ENCODE data around the gene MMP2. TPM values are rescaled to one million over a fixed set of nuclear protein-coding genes. Genes with fewer than 3 reads are reported as not detected.

MMP2 gene
- polyA plus RNA-seq, 1 donor from 2014 or later: 2.5 TPM

DNA sequence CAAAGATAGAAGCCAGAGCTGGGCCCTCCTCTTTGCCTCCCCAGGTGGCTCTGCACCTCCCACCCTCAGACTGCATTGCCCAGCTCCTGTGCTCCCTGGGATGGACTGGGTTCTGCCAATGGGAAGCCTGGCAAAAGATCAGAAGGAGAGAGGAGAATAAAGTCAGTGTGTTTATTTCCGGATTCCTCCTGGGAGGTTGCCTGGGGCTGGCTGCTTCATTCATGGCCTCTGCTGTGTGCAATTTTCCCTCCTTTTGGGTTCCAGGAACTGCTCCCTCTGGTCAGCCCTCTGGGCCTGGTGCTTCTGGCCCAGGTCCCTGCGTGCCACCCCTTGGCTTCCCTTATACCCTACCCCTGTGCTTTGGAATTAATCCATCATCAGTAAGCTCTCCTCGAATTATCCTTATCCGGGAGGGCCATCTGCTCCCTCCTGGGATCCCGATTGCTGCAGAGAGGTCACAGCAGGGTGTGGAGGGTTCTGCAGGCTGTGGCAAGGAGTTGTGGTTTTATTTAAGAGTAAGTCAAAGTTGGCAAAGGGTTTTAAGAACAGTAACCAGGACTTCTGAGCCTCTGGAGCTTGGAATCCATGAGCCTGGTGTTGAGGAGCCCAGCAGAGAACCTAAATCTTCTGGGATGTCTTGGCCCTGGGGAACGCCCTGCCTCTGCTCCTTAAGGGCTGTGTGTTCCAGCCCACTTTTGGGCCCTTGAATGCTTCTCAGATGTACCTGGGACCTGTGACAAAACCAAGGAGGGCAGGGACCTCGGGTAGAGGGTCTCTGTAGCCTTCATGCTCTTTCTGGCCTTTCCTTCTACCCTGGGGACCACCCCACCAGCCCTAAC lies 8.2 kb upstream of the MMP2 start:
- H3K27me3 ChIP-seq (ENCODE audit: insufficient read depth, low read depth, low read length): no peaks in the 10 kb centered on the region
- no peak overlapping the region for H3K27ac ChIP-seq (ENCODE audit: low read length)
- no peak overlapping the region for H3K9ac ChIP-seq (ENCODE audit: low read length)
- no peaks in the 10 kb centered on the region for H3F3A ChIP-seq (ENCODE audit: insufficient read depth, low read length, poor library complexity, severe bottlenecking)
- no peaks in the 10 kb centered on the region for H3K9me2 ChIP-seq (ENCODE audit: insufficient read depth, low read length)
- H2AFZ ChIP-seq (ENCODE audit: low read depth, low read length): no peak overlapping the region
- TF ChIP-seq REST (IDR thresholded peaks at IDR 0.05; ENCODE audit: borderline replicate concordance) (no peak), TAF1 (IDR thresholded peaks at IDR 0.05; ENCODE audit: low read depth) (no peak), MXI1 (conservative IDR thresholded peaks at IDR 0.05; ENCODE audit: poor library complexity, severe bottlenecking) (no peak), EZH2 (IDR thresholded peaks at IDR 0.05; ENCODE audit: borderline replicate concordance, insufficient read depth, low read length, poor library complexity, severe bottlenecking) (no peak), RAD21 (conservative IDR thresholded peaks at IDR 0.05) (no peak), EP300 (conservative IDR thresholded peaks at IDR 0.05; ENCODE audit: poor library complexity, severe bottlenecking) (no peak), SMC3 (conservative IDR thresholded peaks at IDR 0.05; ENCODE audit: poor library complexity) (no peak), CTCF (IDR thresholded peaks at IDR 0.05; ENCODE audit: poor library complexity, severe bottlenecking) (no peak), POLR2AphosphoS5 (IDR thresholded peaks at IDR 0.05) (no peak)
- no peaks in the 10 kb centered on the region for H3K9me3 ChIP-seq (ENCODE audit: low read length)
- H4K20me1 ChIP-seq (ENCODE audit: insufficient read depth): no peaks in the 10 kb centered on the region
- no peaks in the 10 kb centered on the region for H3K79me2 ChIP-seq (replicated peaks; ENCODE audit: insufficient read depth, low read length)
- H3K4me2 ChIP-seq (ENCODE audit: low read length): no peak overlapping the region
- no peak overlapping the region for H3K4me3 ChIP-seq (ENCODE audit: low read length)
- no peaks in the 10 kb centered on the region for H3K36me3 ChIP-seq (ENCODE audit: insufficient read depth, low read length)

DNA sequence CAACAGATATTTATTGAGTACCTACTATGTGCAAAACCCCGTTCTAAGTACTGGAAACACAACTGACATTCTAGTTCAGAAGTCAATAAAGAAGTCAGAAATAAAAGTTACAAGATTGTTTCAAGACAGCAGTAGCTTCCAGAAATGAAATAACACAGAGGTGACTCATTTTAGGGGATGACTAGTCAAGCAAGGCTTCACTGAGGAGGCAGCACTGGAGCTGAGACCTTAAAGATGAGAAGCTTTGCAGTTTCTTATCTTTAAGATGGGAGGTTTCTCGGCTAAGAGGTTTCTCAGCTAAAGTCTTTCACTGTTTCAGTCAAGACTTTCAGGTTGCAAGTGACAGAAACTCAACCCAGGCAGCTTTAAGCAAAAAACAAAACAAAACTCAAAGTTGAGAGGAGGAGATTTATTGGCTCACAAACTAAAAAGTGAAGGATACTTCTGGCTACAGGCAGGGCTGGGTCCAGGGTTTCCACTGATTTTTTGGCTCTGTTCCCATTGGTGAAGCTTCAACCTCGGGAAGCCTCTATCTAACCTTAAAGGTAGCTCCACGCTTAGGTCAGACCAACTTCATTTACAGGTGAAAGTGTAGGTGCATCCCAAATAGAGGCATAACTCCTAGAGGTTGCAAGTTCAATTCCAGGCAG lies 7.4 kb upstream of the MMP2 start:
- Histone ChIP-seq H3K27me3 (ENCODE audit: insufficient read depth, low read depth, low read length) (no peaks in the 10 kb centered on the region), H3K36me3 (ENCODE audit: insufficient read depth, low read length) (no peaks in the 10 kb centered on the region), H3K4me2 (ENCODE audit: low read length) (no peak overlapping the region), H3K79me2 (replicated peaks; ENCODE audit: insufficient read depth, low read length) (no peaks in the 10 kb centered on the region), H3K4me3 (ENCODE audit: low read length) (no peak overlapping the region), H4K20me1 (ENCODE audit: insufficient read depth) (no peaks in the 10 kb centered on the region), H2AFZ (ENCODE audit: low read depth, low read length) (no peak overlapping the region), H3K9ac (ENCODE audit: low read length) (no peak overlapping the region), H3K27ac (ENCODE audit: low read length) (no peak overlapping the region), H3F3A (ENCODE audit: insufficient read depth, low read length, poor library complexity, severe bottlenecking) (no peaks in the 10 kb centered on the region), H3K9me2 (ENCODE audit: insufficient read depth, low read length) (no peaks in the 10 kb centered on the region), H3K9me3 (ENCODE audit: low read length) (no peaks in the 10 kb centered on the region)
- TF ChIP-seq SMC3 (conservative IDR thresholded peaks at IDR 0.05; ENCODE audit: poor library complexity) (no peak), CTCF (IDR thresholded peaks at IDR 0.05; ENCODE audit: poor library complexity, severe bottlenecking) (no peak), RAD21 (conservative IDR thresholded peaks at IDR 0.05) (no peak), REST (IDR thresholded peaks at IDR 0.05; ENCODE audit: borderline replicate concordance) (no peak), EZH2 (IDR thresholded peaks at IDR 0.05; ENCODE audit: borderline replicate concordance, insufficient read depth, low read length, poor library complexity, severe bottlenecking) (no peak), EP300 (conservative IDR thresholded peaks at IDR 0.05; ENCODE audit: poor library complexity, severe bottlenecking) (no peak), MXI1 (conservative IDR thresholded peaks at IDR 0.05; ENCODE audit: poor library complexity, severe bottlenecking) (no peak), POLR2AphosphoS5 (IDR thresholded peaks at IDR 0.05) (no peak), TAF1 (IDR thresholded peaks at IDR 0.05; ENCODE audit: low read depth) (no peak)

Measured in neural cell (in vitro differentiated cells).